Tibial nerve (tissue), 4 donors: ENCODE results near the gene SRRD.

Experiments used
- CTCF ChIP-seq, 5 experiments: fragments of 200-600 bp in 3 of 5; fragments of 450-650 bp in 2 of 5; sonication (generic) in 3 of 5; IDR thresholded peaks; one replicate each; pipeline ENCODE4 v1.5.1; 2016 to 2019; ENCODE audit warnings: antibody characterized with exemption in 5 of 5, mild to moderate bottlenecking in 3 of 5, moderate library complexity in 2 of 5
- EP300 ChIP-seq, 2 donors: sonication (generic); formaldehyde crosslinking; IDR thresholded peaks; one replicate each; pipeline ENCODE4 v1.6.1; 2017; ENCODE audit warnings: antibody characterized with exemption in 2 of 2, mild to moderate bottlenecking in 1 of 2
- POLR2A ChIP-seq, 2 donors: fragments of 450-650 bp; IDR thresholded peaks; one replicate each; pipeline ENCODE4 v1.6.1; 2017; ENCODE audit warnings: antibody characterized with exemption in 2 of 2, mild to moderate bottlenecking in 2 of 2, moderate library complexity in 2 of 2

GRCh38 chr22:26453216-26453615 is 30.5 kb upstream of the SRRD start:
- TF ChIP-seq CTCF (IDR thresholded peaks at IDR 0.05): no peak
- no peak for TF ChIP-seq POLR2A (IDR thresholded peaks at IDR 0.05)
- TF ChIP-seq EP300 (IDR thresholded peaks at IDR 0.05): no peak
